ENCODE data around the gene RNF103.

Gene RNF103

DNA sequence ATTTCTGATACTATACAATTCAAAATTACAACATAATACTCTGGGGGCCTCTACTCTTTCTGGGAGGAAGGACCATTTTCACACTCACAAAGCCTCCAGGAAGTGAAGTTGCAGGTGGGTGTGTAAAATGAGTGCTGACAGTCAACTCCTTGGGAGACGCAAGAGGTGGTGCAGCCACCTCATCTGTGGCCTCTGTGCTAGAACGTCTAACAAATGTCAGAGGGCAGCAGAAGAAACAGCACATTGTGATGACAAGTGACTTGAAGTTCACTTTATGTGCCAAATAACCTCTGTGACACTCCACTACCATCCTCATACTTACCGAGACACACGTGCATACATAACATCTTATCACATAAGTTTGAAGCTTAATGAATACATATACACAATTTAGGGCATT, 10.2 kb downstream of the RNF103 start:
- no peak overlapping the region for H3K27ac ChIP-seq
- H3K4me3 ChIP-seq (ENCODE audit: low read depth, low read length): no peak overlapping the region
- H3K36me3 ChIP-seq (replicated peaks): peaks cover 9% of the 10 kb centered on the region
- no peaks in the 10 kb centered on the region for H3K27me3 ChIP-seq (replicated peaks)
- DNase-seq: no peak
- TF ChIP-seq, protein P1, sequence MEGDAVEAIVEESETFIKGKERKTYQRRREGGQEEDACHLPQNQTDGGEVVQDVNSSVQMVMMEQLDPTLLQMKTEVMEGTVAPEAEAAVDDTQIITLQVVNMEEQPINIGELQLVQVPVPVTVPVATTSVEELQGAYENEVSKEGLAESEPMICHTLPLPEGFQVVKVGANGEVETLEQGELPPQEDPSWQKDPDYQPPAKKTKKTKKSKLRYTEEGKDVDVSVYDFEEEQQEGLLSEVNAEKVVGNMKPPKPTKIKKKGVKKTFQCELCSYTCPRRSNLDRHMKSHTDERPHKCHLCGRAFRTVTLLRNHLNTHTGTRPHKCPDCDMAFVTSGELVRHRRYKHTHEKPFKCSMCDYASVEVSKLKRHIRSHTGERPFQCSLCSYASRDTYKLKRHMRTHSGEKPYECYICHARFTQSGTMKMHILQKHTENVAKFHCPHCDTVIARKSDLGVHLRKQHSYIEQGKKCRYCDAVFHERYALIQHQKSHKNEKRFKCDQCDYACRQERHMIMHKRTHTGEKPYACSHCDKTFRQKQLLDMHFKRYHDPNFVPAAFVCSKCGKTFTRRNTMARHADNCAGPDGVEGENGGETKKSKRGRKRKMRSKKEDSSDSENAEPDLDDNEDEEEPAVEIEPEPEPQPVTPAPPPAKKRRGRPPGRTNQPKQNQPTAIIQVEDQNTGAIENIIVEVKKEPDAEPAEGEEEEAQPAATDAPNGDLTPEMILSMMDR (IDR thresholded peaks at IDR 0.05; ENCODE audit: low read depth, low read length, missing control alignments): no peak
- in situ Hi-C loops (cut with HindIII; ENCODE audit: low pct_ligation_motif_present, low sequenced_read_pairs): no loop called here

DNA sequence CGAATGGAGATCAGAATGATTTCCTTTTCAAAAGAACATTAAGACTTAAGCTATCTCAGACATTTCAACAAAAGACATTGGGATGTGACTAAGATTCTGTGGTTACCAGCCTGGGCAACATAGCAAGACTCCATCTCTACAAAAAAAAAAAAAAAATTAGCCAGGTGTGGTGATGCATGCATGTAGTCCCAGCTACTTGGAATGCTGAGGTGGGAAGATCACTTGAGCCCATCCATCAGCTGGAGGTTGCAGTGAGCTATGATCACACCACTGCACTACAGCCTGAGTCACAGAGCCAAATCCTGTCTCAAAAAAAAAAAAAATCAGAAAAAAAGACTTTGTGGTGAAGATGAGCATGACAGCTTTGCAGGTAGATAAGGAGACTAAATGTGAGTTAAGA, 12.8 kb downstream of the RNF103 start:
- peaks cover 10% of the 10 kb centered on the region for H3K36me3 ChIP-seq (replicated peaks)
- no peak overlapping the region for H3K4me3 ChIP-seq (ENCODE audit: low read depth, low read length)
- no peak overlapping the region for H3K27ac ChIP-seq
- TF ChIP-seq, protein P1 (IDR thresholded peaks at IDR 0.05; ENCODE audit: low read depth, low read length, missing control alignments): no peak
- in situ Hi-C loops (cut with HindIII; ENCODE audit: low pct_ligation_motif_present, low sequenced_read_pairs): no loop called here
- DNase-seq: no peak
- H3K27me3 ChIP-seq (replicated peaks): no peaks in the 10 kb centered on the region

DNA sequence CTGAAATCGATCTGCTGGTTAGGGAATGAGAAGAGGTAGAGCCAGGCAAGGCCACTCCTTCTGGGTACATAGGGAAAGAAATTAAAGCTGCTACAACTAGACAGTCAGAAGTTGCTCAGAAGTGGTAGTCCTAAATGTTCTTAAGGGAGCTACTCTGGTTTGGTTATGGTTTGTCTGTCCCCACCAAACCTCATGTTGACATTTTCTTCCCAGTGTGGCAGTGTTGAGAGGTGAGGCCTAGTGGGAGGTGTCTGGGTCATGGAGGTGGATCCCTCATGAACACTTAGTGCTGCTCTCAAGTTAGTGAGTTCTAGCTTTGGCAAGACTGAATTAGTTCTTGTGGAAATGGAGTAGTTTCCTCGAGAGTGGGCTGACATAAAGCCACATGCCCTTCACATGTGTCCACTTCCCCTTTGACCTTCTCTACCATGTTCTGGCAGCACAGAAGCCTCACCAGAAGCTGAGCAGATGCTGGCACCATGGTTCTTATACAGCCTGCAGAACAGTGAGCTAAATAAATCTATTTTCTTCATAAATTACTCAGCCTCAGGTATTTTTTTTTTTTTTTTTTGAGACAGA, 14.7 kb downstream of the RNF103 start:
- TF ChIP-seq, protein P1 (IDR thresholded peaks at IDR 0.05; ENCODE audit: low read depth, low read length, missing control alignments): no peak
- H3K27ac ChIP-seq: no peak overlapping the region
- no peaks in the 10 kb centered on the region for H3K27me3 ChIP-seq (replicated peaks)
- in situ Hi-C loops (cut with HindIII; ENCODE audit: low pct_ligation_motif_present, low sequenced_read_pairs): no loop called here
- peaks cover 18% of the 10 kb centered on the region for H3K36me3 ChIP-seq (replicated peaks)
- no peak overlapping the region for H3K4me3 ChIP-seq (ENCODE audit: low read depth, low read length)
- no peak for DNase-seq

DNA sequence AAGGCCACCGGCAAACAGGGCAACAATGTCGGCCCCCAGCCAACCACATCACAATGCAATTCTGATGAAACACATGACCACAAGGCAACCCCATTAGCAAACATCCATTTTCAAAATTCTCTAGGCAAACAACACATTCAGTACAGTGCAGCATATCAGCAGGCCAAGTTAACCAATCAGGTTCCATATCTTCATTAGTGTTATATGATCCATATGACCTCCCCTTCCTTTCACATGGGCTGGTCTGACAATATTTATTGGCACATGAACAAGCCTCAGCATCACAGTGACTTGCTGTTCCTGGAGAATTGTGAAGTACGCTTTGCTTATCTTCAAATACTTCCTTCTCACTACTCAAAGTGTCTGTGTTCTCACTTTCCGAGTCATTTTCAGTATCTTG, 19.8 kb downstream of the RNF103 start:
- TF ChIP-seq, protein P1 (IDR thresholded peaks at IDR 0.05; ENCODE audit: low read depth, low read length, missing control alignments): no peak
- Histone ChIP-seq H3K27me3 (replicated peaks) (no peaks in the 10 kb centered on the region), H3K36me3 (replicated peaks) (peaks cover 17% of the 10 kb centered on the region), H3K27ac (no peak overlapping the region), H3K4me3 (ENCODE audit: low read depth, low read length) (no peak overlapping the region)
- in situ Hi-C loops (cut with HindIII; ENCODE audit: low pct_ligation_motif_present, low sequenced_read_pairs): no loop called here
- no peak for DNase-seq

DNA sequence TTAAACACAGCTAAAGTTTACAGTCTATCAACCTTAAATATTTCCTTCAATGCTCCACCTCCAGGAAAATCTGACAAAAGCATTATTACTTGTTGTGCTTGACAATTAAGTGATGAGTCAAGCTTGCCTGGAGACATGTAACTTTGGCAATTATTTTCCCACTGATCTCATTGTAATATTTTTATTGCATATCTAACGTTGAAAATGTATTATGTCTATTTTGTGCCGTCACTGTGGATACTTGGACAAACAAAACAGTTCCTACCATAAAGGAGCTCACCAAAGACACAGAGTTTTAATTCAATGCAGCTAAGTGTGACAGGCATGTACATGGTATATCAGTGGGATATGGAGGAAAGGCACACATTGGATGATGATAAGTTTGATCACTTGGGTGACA, 24.7 kb downstream of the RNF103 start:
- H3K36me3 ChIP-seq (replicated peaks): peaks cover 4% of the 10 kb centered on the region
- H3K27me3 ChIP-seq (replicated peaks): no peaks in the 10 kb centered on the region
- no peak for DNase-seq
- in situ Hi-C loops (cut with HindIII; ENCODE audit: low pct_ligation_motif_present, low sequenced_read_pairs): no loop called here
- H3K4me3 ChIP-seq (ENCODE audit: low read depth, low read length): no peak overlapping the region
- no peak overlapping the region for H3K27ac ChIP-seq
- TF ChIP-seq, protein P1 (IDR thresholded peaks at IDR 0.05; ENCODE audit: low read depth, low read length, missing control alignments): no peak

DNA sequence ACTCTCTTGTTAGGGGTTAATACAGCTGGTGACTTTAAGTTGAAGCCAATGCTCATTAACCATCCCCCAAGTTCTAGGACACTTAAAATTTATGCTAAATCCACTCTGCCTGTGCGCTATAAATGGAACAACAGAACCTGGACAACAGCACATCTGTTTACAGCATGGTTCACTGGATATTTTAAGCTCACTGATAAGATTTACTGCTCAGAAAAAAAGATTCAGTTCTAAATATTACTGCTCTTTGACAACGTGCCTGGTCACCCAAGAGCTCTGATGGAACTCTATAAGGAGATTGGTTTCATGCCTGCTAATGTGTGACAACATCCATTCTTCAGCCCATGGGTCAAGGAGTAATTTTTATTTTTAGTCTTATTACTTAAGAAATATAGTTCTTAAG, 27.5 kb downstream of the RNF103 start:
- H3K36me3 ChIP-seq (replicated peaks): no peaks in the 10 kb centered on the region
- H3K27ac ChIP-seq: no peak overlapping the region
- TF ChIP-seq, protein P1 (IDR thresholded peaks at IDR 0.05; ENCODE audit: low read depth, low read length, missing control alignments): no peak
- in situ Hi-C loops (cut with HindIII; ENCODE audit: low pct_ligation_motif_present, low sequenced_read_pairs): no loop called here
- H3K4me3 ChIP-seq (ENCODE audit: low read depth, low read length): no peak overlapping the region
- no peaks in the 10 kb centered on the region for H3K27me3 ChIP-seq (replicated peaks)
- DNase-seq: no peak
